ENCODE data around the gene MAD1L1. TPM values are rescaled to one million over a fixed set of nuclear protein-coding genes. Genes with fewer than 3 reads are reported as not detected.

MAD1L1 gene
- total and polyA plus RNA-seq, 2 of the 8 experiments (the other 6 are each of a cell fraction or from before 2014, with no cell fraction given), result 40.4 to 44.6 TPM

DNA sequence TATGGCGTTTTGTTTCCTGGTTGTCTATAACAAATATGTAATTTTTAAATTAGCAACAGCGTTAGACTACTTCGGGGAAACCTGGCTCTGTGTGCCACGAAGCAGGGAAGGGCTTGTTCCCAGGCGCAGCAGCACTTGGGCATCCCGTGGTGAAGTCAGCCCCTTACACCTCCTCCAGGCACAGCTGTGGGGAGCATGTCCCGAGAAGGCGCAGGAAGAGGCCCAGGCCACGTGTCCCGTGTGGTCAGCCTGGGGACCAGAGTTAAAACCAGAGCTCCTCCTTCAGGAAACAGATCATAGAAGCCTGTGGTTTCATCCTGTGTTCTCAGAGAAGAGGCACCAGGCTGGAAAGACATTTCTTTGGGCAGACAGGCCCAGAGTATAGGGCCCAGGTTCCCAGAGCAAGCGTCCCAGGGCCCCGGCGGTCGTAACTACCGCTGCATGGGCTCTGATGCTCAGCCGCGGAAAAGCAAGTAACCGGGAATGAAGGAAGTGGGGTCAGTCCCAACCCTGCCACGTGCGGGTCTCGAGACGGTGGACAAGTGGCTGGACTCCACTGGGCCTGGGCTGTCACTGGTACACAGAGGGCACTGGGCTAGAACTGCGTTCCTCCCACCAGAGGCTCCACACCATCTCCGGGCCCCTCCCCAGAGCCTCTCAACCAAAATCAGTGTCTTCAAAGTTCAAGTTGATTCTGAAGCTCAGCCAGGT lies 16.4 kb upstream of the MAD1L1 start:
- no peak for TF ChIP-seq POLR2A (IDR thresholded peaks at IDR 0.05; ENCODE audit: control extremely low read depth in 1 of 2, low read depth in 2 of 2, low read length in 2 of 2)
- no peak for TF ChIP-seq BCL11A (IDR thresholded peaks at IDR 0.05; ENCODE audit: low read depth in 2 of 2, low read length in 2 of 2)
- no peak; the same call in 1 of the 2 replicates for TF ChIP-seq POLR2AphosphoS5 (IDR thresholded peaks at IDR 0.05; ENCODE audit: low read depth, low read length)
- no peak for TF ChIP-seq SIN3A (conservative IDR thresholded peaks at IDR 0.05 in 1 of 2, IDR thresholded peaks at IDR 0.05 in 1 of 2; ENCODE audit: low read depth in 1 of 2, low read length in 2 of 2)
- no peak for TF ChIP-seq JUN (IDR thresholded peaks at IDR 0.05; ENCODE audit: low read depth, low read length)
- TF ChIP-seq POU5F1 (IDR thresholded peaks at IDR 0.05; ENCODE audit: low read depth, low read length), result no peak
- TF ChIP-seq KDM5A (IDR thresholded peaks at IDR 0.05; ENCODE audit: low read length), result no peak
- TF ChIP-seq ZNF274 (IDR thresholded peaks at IDR 0.05; ENCODE audit: borderline replicate concordance, extremely low read depth, low read length), result no peak
- TF ChIP-seq CBX5 (IDR thresholded peaks at IDR 0.05; ENCODE audit: low read depth, low read length), result no peak
- Histone ChIP-seq H3K36me3 (ENCODE audit: control insufficient read depth in 2 of 4, insufficient read depth in 4 of 4, low read length in 3 of 4) (no peaks in the 10 kb centered on the region; a peak in 3 of 8 replicates), H2AFZ (ENCODE audit: low read length) (no peak overlapping the region), H3K4me1 (replicated peaks in 1 of 4; ENCODE audit: control insufficient read depth in 3 of 4, insufficient read depth in 4 of 4, low read length in 3 of 4) (peaks cover 0 to 8% (median 2%) of the 10 kb centered on the region in 4 experiments; a peak in 4 of 7 replicates), H4K5ac (ENCODE audit: insufficient read length, low read depth, low read length) (no peak overlapping the region), H2BK120ac (replicated peaks; ENCODE audit: low read depth, low read length) (no peak overlapping the region), H3K4me3 (ENCODE audit: extremely low read depth in 1 of 4, insufficient read depth in 2 of 4, low read depth in 3 of 4, low read length in 4 of 4) (no peak overlapping the region), H2BK5ac (ENCODE audit: low read depth, low read length) (peak overlapping the region; percentile 66; the same call in 1 of the 2 replicates), H3K79me1 (ENCODE audit: low read depth, low read length) (no peaks in the 10 kb centered on the region), H3K4me2 (ENCODE audit: insufficient read depth in 1 of 2, low read depth in 2 of 2, low read length in 2 of 2) (no peak overlapping the region), H3K4ac (replicated peaks; ENCODE audit: insufficient read length, low read depth, low read length) (no peak overlapping the region), H3K23me2 (ENCODE audit: low read depth, low read length) (no peaks in the 10 kb centered on the region), H3K27ac (ENCODE audit: low read depth, low read length) (no peak overlapping the region), H4K20me1 (replicated peaks in 1 of 2; ENCODE audit: control insufficient read depth in 1 of 2, insufficient read depth in 2 of 2, low read length in 2 of 2) (peaks cover 0 to 4% of the 10 kb centered on the region in 2 experiments), H2BK15ac (ENCODE audit: low read length) (no peak overlapping the region), H3K14ac (ENCODE audit: insufficient read length) (no peak overlapping the region), H3K27me3 (replicated peaks in 1 of 4; ENCODE audit: control insufficient read depth in 3 of 4, extremely low read depth in 1 of 4, insufficient read depth in 3 of 4, low read length in 3 of 4) (no peaks in the 10 kb centered on the region), H4K8ac (ENCODE audit: extremely low read depth, insufficient read depth, low read length) (peak overlapping the region; percentile 31; the same call in 1 of the 2 replicates), H2BK20ac (ENCODE audit: low read length) (no peak overlapping the region), H3K9ac (replicated peaks in 1 of 4; ENCODE audit: extremely low read depth in 1 of 4, low read depth in 3 of 4, low read length in 3 of 4) (no peak overlapping the region), H3K9me3 (ENCODE audit: insufficient read depth in 2 of 2, low read depth in 1 of 2, low read length in 1 of 2) (no peaks in the 10 kb centered on the region), H3K18ac (ENCODE audit: extremely low read depth, low read length) (no peak overlapping the region), H3K79me2 (ENCODE audit: control insufficient read depth in 1 of 2, insufficient read depth in 2 of 2, low read length in 2 of 2) (no peaks in the 10 kb centered on the region), H3K56ac (replicated peaks; ENCODE audit: insufficient read length, low read depth, low read length) (no peak overlapping the region), H2AK5ac (ENCODE audit: low read depth, low read length) (no peak overlapping the region), H2BK12ac (ENCODE audit: low read depth, low read length) (no peak overlapping the region), H3K23ac (ENCODE audit: insufficient read length) (no peak overlapping the region), H4K91ac (replicated peaks; ENCODE audit: insufficient read length, low read length) (no peak overlapping the region)
- FAIRE-seq (no peak), DNase-seq (ENCODE audit: low read depth in 1 of 2, low spot score in 2 of 2) (no peak)
- 90% methylated on average over 22 of the region's 24 CpGs; no CpG with 5 or more reads in 1 of the 2 experiments for WGBS, 2 experiments (ENCODE audit: extremely low coverage in 1 of 2, insufficient coverage in 1 of 2, insufficient read length in 1 of 2, insufficient replicate concordance in 2 of 2, low coverage in 1 of 2, low lambda C conversion rate in 2 of 2, missing lambda C conversion rate in 1 of 2)
- CTCF ChIA-PET (ENCODE audit: partially characterized antibody), result interaction anchor here (0.8 to 3.8 kb wide), 11 partner anchors 8 to 108 kb away, joined by 3 to 38 read pairs (median 8); partner anchors contain the start of gene MAD1L1
- POLR2A ChIA-PET (ENCODE audit: partially characterized antibody), result interaction anchor here (0.7 to 2.9 kb wide), 13 partner anchors 8 to 105 kb away, joined by 3 to 18 read pairs (median 4); partner anchors contain the start of genes EIF3B and MAD1L1
